Erythroblast (primary cell): ENCODE measurements around the gene THADA.

ENCODE experiments used
- GATA1 ChIP-seq: IDR thresholded peaks from 2 replicates; pipeline ENCODE4 v1.6.1; 2011; ENCODE audit warnings: low read depth, mild to moderate bottlenecking, control low read depth, low read length, moderate library complexity
- POLR2A ChIP-seq: IDR thresholded peaks from 2 replicates; pipeline ENCODE4 v1.6.1; 2011; ENCODE audit warnings: mild to moderate bottlenecking, low read length

DNA sequence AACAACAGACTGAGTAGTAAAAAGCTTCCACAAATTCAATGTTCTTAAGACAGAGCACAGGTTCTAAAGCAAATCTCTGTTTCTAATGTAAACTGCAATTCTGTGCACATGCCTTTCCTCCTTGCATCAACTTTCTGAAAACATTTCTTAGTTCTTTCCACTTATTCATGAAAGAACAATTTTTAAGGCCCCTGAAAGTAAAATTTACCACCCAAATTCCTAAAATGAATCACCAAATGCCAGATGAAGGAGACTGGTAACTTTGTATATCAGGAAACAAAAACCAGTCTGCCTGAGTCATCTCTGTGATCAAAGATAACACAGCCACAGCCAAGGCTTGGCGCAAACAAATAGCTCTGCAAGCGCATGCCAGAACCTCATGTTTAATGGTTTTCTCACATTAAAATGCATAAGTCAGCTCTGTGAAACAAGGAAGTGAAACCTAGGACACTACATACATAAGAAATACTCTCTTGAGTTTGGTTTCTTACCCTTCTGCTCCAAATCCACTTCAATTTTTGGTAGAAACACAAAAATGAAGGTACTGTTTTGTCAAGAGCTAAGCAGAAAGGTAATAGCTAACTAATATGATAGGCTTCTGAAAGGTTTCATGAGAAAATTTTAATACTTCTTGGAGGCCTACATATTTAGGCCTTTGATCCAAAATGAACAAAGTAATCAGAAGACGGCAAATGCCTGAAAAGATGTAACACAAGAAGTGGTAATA lies 169.4 kb downstream of the THADA start:
- TF ChIP-seq POLR2A (peak; percentile 39), GATA1 (no peak)
